ENCODE results near the gene LRRC18.

GRCh38 chr10:48965460-48965859 is 25.8 kb upstream of the LRRC18 start:
- TF ChIP-seq CTCF (IDR thresholded peaks at IDR 0.05; ENCODE audit: low read depth, low read length): no peak
- TF ChIP-seq EZH2phosphoT487 (IDR thresholded peaks at IDR 0.05; ENCODE audit: low read depth): no peak
